CD4-positive, CD25-positive, alpha-beta regulatory T cell (primary cell): Measurements from ENCODE around the gene USPL1. TPM values are rescaled to one million over a fixed set of nuclear protein-coding genes. Genes with fewer than 3 reads are reported as not detected.
A peak's percentile ranks its signal among the peaks of the same experiment; 100 is the strongest.

Experiments used
- ATAC-seq, 2 donors: fragments of 150-1000 bp; cut with Tn5 transposase; one replicate each; pipeline ENCODE4 v1.10.0; 2021; ENCODE audit warnings: low read depth in 2 of 2, moderate number of reproducible peaks in 2 of 2, moderate library complexity in 1 of 2
- DNase-seq, 3 donors: peaks; one replicate each; pipeline versions ENCODE4 v3.0.0 to v3.0.0-alpha.2; 2012 to 2022; ENCODE audit warnings: mixed read lengths in 1 of 3
- H3K27ac ChIP-seq: one replicate; pipeline ENCODE4 v1.7.0; 2013; ENCODE audit warnings: mild to moderate bottlenecking, low read length; ENCODE audit not compliant: insufficient read depth, poor library complexity, severe bottlenecking
- H3K27me3 ChIP-seq: one replicate; pipeline ENCODE4 v1.7.0; 2013; ENCODE audit warnings: low read length; ENCODE audit not compliant: control insufficient read depth, insufficient read depth
- H3K36me3 ChIP-seq: one replicate; pipeline ENCODE4 v1.7.0; 2013; ENCODE audit warnings: mild to moderate bottlenecking, low read length, moderate library complexity; ENCODE audit not compliant: control insufficient read depth, insufficient read depth
- H3K4me1 ChIP-seq: 2 replicates; pipeline ENCODE4 v1.7.0; 2013; ENCODE audit warnings: mild to moderate bottlenecking, low read length; ENCODE audit not compliant: insufficient read depth, control insufficient read depth, poor library complexity, severe bottlenecking
- H3K4me3 ChIP-seq: one replicate; pipeline ENCODE4 v1.7.0; 2013; ENCODE audit warnings: low read depth, mild to moderate bottlenecking, low read length, moderate library complexity
- H3K9me3 ChIP-seq, 2 experiments: 1 replicate in 1 of 2; 2 replicates in 1 of 2; pipeline ENCODE4 v1.7.0; 2013; ENCODE audit warnings: low read length in 2 of 2, mild to moderate bottlenecking in 1 of 2, moderate library complexity in 1 of 2; ENCODE audit not compliant: control insufficient read depth in 2 of 2
- H3K27ac Mint-ChIP-seq, 3 donors: one replicate each; pipeline ENCODE4 v1.8.0; 2020 to 2022; ENCODE audit warnings: mild to moderate bottlenecking in 3 of 3, mixed read lengths in 3 of 3, moderate library complexity in 2 of 3
- H3K27me3 Mint-ChIP-seq: one replicate; pipeline ENCODE4 v1.8.0; 2022; ENCODE audit warnings: mild to moderate bottlenecking, mixed read lengths
- H3K36me3 Mint-ChIP-seq: one replicate; pipeline ENCODE4 v1.8.0; 2020; ENCODE audit warnings: mixed read lengths
- H3K4me1 Mint-ChIP-seq, 4 donors: one replicate each; pipeline ENCODE4 v1.8.0; 2020 to 2022; ENCODE audit warnings: mixed read lengths in 4 of 4, mild to moderate bottlenecking in 1 of 4
- H3K4me3 Mint-ChIP-seq, 4 donors: one replicate each; pipeline ENCODE4 v1.8.0; 2020 to 2022; ENCODE audit warnings: mild to moderate bottlenecking in 4 of 4, mixed read lengths in 4 of 4, moderate library complexity in 3 of 4
- H3K9me3 Mint-ChIP-seq, 7 donors: one replicate each; pipeline ENCODE4 v1.8.0; 2020 to 2022; ENCODE audit warnings: mixed read lengths in 7 of 7, mild to moderate bottlenecking in 3 of 7, moderate library complexity in 2 of 7
- polyA plus RNA-seq, 4 donors: library from polyadenylated mRNA; unstranded; fragments of 300-500 nt; fragmentation: Illumina TruSeq; gene quantifications; one replicate each; pipeline ENCODE4 v1.2.3, GENCODE V29; 2021
- total RNA-seq: library from RNA; stranded (reverse); gene quantifications from one replicate; pipeline ENCODE4 v1.2.3, GENCODE V29; 2022

Gene USPL1
- total and polyA plus RNA-seq, 5 donors from 2014 or later, result 11.9 to 37.2 (median 17.9) TPM

- H3K36me3 ChIP-seq, result no peaks in the 10 kb centered on the region
- DNase-seq (peak in 2 of 3 donors; percentile 2 to 54), ATAC-seq (no peak)
- H3K27me3 ChIP-seq, result no peaks in the 10 kb centered on the region
- H3K27ac ChIP-seq, result no peak overlapping the region
- Mint-ChIP-seq H3K9me3 (no peaks in the 10 kb centered on the region), H3K36me3 (no peaks in the 10 kb centered on the region), H3K4me3 (no peak overlapping the region), H3K27me3 (peaks cover 4% of the 10 kb centered on the region), H3K4me1 (peaks cover 4 to 24% (median 17%) of the 10 kb centered on the region in 4 donors), H3K27ac (no peak overlapping the region)
- no peak overlapping the region for H3K4me3 ChIP-seq
- H3K9me3 ChIP-seq, result no peaks in the 10 kb centered on the region
- H3K4me1 ChIP-seq, result peaks cover 14% of the 10 kb centered on the region
Observed at GRCh38 chr13:30581582-30581981, 36.1 kb upstream of the USPL1 start.

GRCh38 chr13:30584051-30584731 is 33.5 kb upstream of the USPL1 start:
- H3K4me1 Mint-ChIP-seq, result peaks cover 0 to 6% (median 4%) of the 10 kb centered on the region in 4 donors
- no peak overlapping the region for H3K27ac Mint-ChIP-seq
- H3K27me3 Mint-ChIP-seq, result peaks cover 8% of the 10 kb centered on the region
- no peaks in the 10 kb centered on the region for H3K9me3 Mint-ChIP-seq
- no peak overlapping the region for H3K4me3 Mint-ChIP-seq
- H3K36me3 Mint-ChIP-seq, result no peaks in the 10 kb centered on the region
- H3K27ac ChIP-seq, result no peak overlapping the region
- no peak for DNase-seq
- no peaks in the 10 kb centered on the region for H3K9me3 ChIP-seq
- no peak for ATAC-seq
- H3K4me3 ChIP-seq, result no peak overlapping the region
- H3K4me1 ChIP-seq, result no peaks in the 10 kb centered on the region
- no peaks in the 10 kb centered on the region for H3K36me3 ChIP-seq
- no peaks in the 10 kb centered on the region for H3K27me3 ChIP-seq

GRCh38 chr13:30585748-30586262 is 31.9 kb upstream of the USPL1 start:
- Histone ChIP-seq H3K4me1 (no peaks in the 10 kb centered on the region), H3K9me3 (no peaks in the 10 kb centered on the region), H3K4me3 (no peak overlapping the region), H3K27me3 (no peaks in the 10 kb centered on the region), H3K36me3 (no peaks in the 10 kb centered on the region), H3K27ac (no peak overlapping the region)
- H3K4me1 Mint-ChIP-seq, result peaks cover 0 to 6% (median 4%) of the 10 kb centered on the region in 4 donors
- ATAC-seq (no peak), DNase-seq (no peak)
- no peaks in the 10 kb centered on the region for H3K36me3 Mint-ChIP-seq
- peaks cover 8% of the 10 kb centered on the region for H3K27me3 Mint-ChIP-seq
- H3K9me3 Mint-ChIP-seq, result no peaks in the 10 kb centered on the region
- H3K27ac Mint-ChIP-seq, result no peak overlapping the region
- no peak overlapping the region for H3K4me3 Mint-ChIP-seq

- no peak overlapping the region for H3K27ac Mint-ChIP-seq
- H3K9me3 ChIP-seq, result no peaks in the 10 kb centered on the region
- ATAC-seq (no peak), DNase-seq (no peak)
- H3K27me3 ChIP-seq, result no peaks in the 10 kb centered on the region
- peaks cover 8% of the 10 kb centered on the region for H3K27me3 Mint-ChIP-seq
- no peaks in the 10 kb centered on the region for H3K4me1 ChIP-seq
- H3K36me3 ChIP-seq, result no peaks in the 10 kb centered on the region
- H3K4me3 ChIP-seq, result no peak overlapping the region
- H3K27ac ChIP-seq, result no peak overlapping the region
- H3K9me3 Mint-ChIP-seq, result no peaks in the 10 kb centered on the region
- peaks cover 0 to 6% (median 0%) of the 10 kb centered on the region in 4 donors for H3K4me1 Mint-ChIP-seq
- no peaks in the 10 kb centered on the region for H3K36me3 Mint-ChIP-seq
- no peak overlapping the region for H3K4me3 Mint-ChIP-seq
Observed at GRCh38 chr13:30587231-30587630, 30.5 kb upstream of the USPL1 start.

GRCh38 chr13:30587739-30588138 is 30.0 kb upstream of the USPL1 start:
- H3K27me3 Mint-ChIP-seq, result peaks cover 8% of the 10 kb centered on the region
- no peak overlapping the region for H3K27ac Mint-ChIP-seq
- no peak for ATAC-seq
- no peak overlapping the region for H3K4me3 Mint-ChIP-seq
- Histone ChIP-seq H3K9me3 (no peaks in the 10 kb centered on the region), H3K4me1 (no peaks in the 10 kb centered on the region), H3K4me3 (no peak overlapping the region), H3K27me3 (no peaks in the 10 kb centered on the region), H3K27ac (no peak overlapping the region), H3K36me3 (no peaks in the 10 kb centered on the region)
- no peaks in the 10 kb centered on the region for H3K9me3 Mint-ChIP-seq
- DNase-seq, result no peak
- H3K36me3 Mint-ChIP-seq, result no peaks in the 10 kb centered on the region
- H3K4me1 Mint-ChIP-seq, result peaks cover 0 to 6% (median 0%) of the 10 kb centered on the region in 4 donors

- no peaks in the 10 kb centered on the region for H3K4me1 Mint-ChIP-seq
- no peaks in the 10 kb centered on the region for H3K36me3 Mint-ChIP-seq
- no peak overlapping the region for H3K4me3 Mint-ChIP-seq
- DNase-seq (no peak), ATAC-seq (no peak)
- no peak overlapping the region for H3K27ac Mint-ChIP-seq
- no peaks in the 10 kb centered on the region for H3K4me1 ChIP-seq
- no peak overlapping the region for H3K4me3 ChIP-seq
- H3K27me3 Mint-ChIP-seq, result peaks cover 18% of the 10 kb centered on the region
- no peaks in the 10 kb centered on the region for H3K36me3 ChIP-seq
- peaks cover 0 to 3% (median 0%) of the 10 kb centered on the region in 7 donors for H3K9me3 Mint-ChIP-seq
- no peak overlapping the region for H3K27ac ChIP-seq
- H3K9me3 ChIP-seq, result no peaks in the 10 kb centered on the region
- H3K27me3 ChIP-seq, result no peaks in the 10 kb centered on the region
Observed at GRCh38 chr13:30593001-30593400, 24.7 kb upstream of the USPL1 start.

- Mint-ChIP-seq H3K27ac (no peak overlapping the region), H3K4me3 (no peak overlapping the region), H3K36me3 (no peaks in the 10 kb centered on the region), H3K27me3 (peaks cover 9% of the 10 kb centered on the region), H3K9me3 (peaks cover 0 to 2% (median 0%) of the 10 kb centered on the region in 7 donors), H3K4me1 (peaks cover 0 to 13% (median 0%) of the 10 kb centered on the region in 4 donors)
- no peak for ATAC-seq
- Histone ChIP-seq H3K4me1 (no peaks in the 10 kb centered on the region), H3K4me3 (no peak overlapping the region), H3K36me3 (no peaks in the 10 kb centered on the region), H3K9me3 (no peaks in the 10 kb centered on the region), H3K27ac (no peak overlapping the region), H3K27me3 (no peaks in the 10 kb centered on the region)
- no peak for DNase-seq
Observed at GRCh38 chr13:30600496-30600895, 17.2 kb upstream of the USPL1 start.

GRCh38 chr13:30601836-30602235 is 15.9 kb upstream of the USPL1 start:
- H3K36me3 Mint-ChIP-seq, result no peaks in the 10 kb centered on the region

More at GRCh38 chr13:30601836-30602235, 15.9 kb upstream of the USPL1 start:
- no peak overlapping the region for H3K27ac ChIP-seq
- Mint-ChIP-seq H3K4me3 (no peak overlapping the region), H3K27ac (peak overlapping the region in 1 of 3 donors; percentile 56), H3K27me3 (peaks cover 9% of the 10 kb centered on the region), H3K4me1 (peaks cover 0 to 13% (median 0%) of the 10 kb centered on the region in 4 donors), H3K9me3 (no peaks in the 10 kb centered on the region)
- no peaks in the 10 kb centered on the region for H3K36me3 ChIP-seq
- ATAC-seq (no peak), DNase-seq (no peak)
- no peak overlapping the region for H3K4me3 ChIP-seq
- no peaks in the 10 kb centered on the region for H3K27me3 ChIP-seq
- H3K4me1 ChIP-seq, result no peaks in the 10 kb centered on the region
- no peaks in the 10 kb centered on the region for H3K9me3 ChIP-seq
